Stimulated activated naive CD8-positive, alpha-beta T cell treated with anti-CD3 and anti-CD28 coated beads, Interleukin-15, Interleukin-2, amounts not matched to agents 100 ng/mL and 50 ng/mL, for 24 hours (primary cell): ENCODE measurements around the gene TNFRSF18.

Experiments
- H3K27ac Mint-ChIP-seq: one replicate; pipeline ENCODE4 v1.8.0; 2021; ENCODE audit warnings: mild to moderate bottlenecking, mixed read lengths
- H3K27me3 Mint-ChIP-seq: one replicate; pipeline ENCODE4 v1.8.0; 2021; ENCODE audit warnings: mixed read lengths
- H3K36me3 Mint-ChIP-seq: one replicate; pipeline ENCODE4 v1.8.0; 2021; ENCODE audit warnings: low read depth, mixed read lengths
- H3K4me1 Mint-ChIP-seq: one replicate; pipeline ENCODE4 v1.8.0; 2021; ENCODE audit warnings: low read depth, mixed read lengths
- H3K4me3 Mint-ChIP-seq: one replicate; pipeline ENCODE4 v1.8.0; 2021; ENCODE audit warnings: mild to moderate bottlenecking, mixed read lengths
- H3K9me3 Mint-ChIP-seq: one replicate; pipeline ENCODE4 v1.8.0; 2021; ENCODE audit warnings: mixed read lengths

The TNFRSF18 gene

GRCh38 chr1:1244192-1244811 is 37.9 kb upstream of the TNFRSF18 start:
- H3K4me3 Mint-ChIP-seq, result no peak overlapping the region
- no peaks in the 10 kb centered on the region for H3K27me3 Mint-ChIP-seq
- no peaks in the 10 kb centered on the region for H3K36me3 Mint-ChIP-seq
- H3K27ac Mint-ChIP-seq, result no peak overlapping the region
- H3K4me1 Mint-ChIP-seq, result no peaks in the 10 kb centered on the region
- H3K9me3 Mint-ChIP-seq, result no peaks in the 10 kb centered on the region

GRCh38 chr1:1243807-1244191 is 37.4 kb upstream of the TNFRSF18 start:
- Mint-ChIP-seq H3K36me3 (no peaks in the 10 kb centered on the region), H3K4me3 (no peak overlapping the region), H3K27ac (no peak overlapping the region), H3K27me3 (no peaks in the 10 kb centered on the region), H3K4me1 (no peaks in the 10 kb centered on the region), H3K9me3 (no peaks in the 10 kb centered on the region)

GRCh38 chr1:1243266-1243660 is 36.9 kb upstream of the TNFRSF18 start:
- H3K4me3 Mint-ChIP-seq, result no peak overlapping the region
- no peaks in the 10 kb centered on the region for H3K4me1 Mint-ChIP-seq
- no peaks in the 10 kb centered on the region for H3K27me3 Mint-ChIP-seq
- no peaks in the 10 kb centered on the region for H3K36me3 Mint-ChIP-seq
- H3K9me3 Mint-ChIP-seq, result no peaks in the 10 kb centered on the region
- H3K27ac Mint-ChIP-seq, result no peak overlapping the region

GRCh38 chr1:1242461-1243265 is 36.3 kb upstream of the TNFRSF18 start:
- no peaks in the 10 kb centered on the region for H3K9me3 Mint-ChIP-seq
- no peaks in the 10 kb centered on the region for H3K4me1 Mint-ChIP-seq
- H3K36me3 Mint-ChIP-seq, result no peaks in the 10 kb centered on the region

GRCh38 chr1:1241588-1242219 is 35.3 kb upstream of the TNFRSF18 start:
- Mint-ChIP-seq H3K4me1 (no peaks in the 10 kb centered on the region), H3K27ac (no peak overlapping the region), H3K27me3 (no peaks in the 10 kb centered on the region), H3K4me3 (no peak overlapping the region), H3K36me3 (no peaks in the 10 kb centered on the region), H3K9me3 (no peaks in the 10 kb centered on the region)

More at GRCh38 chr1:1242461-1243265, 36.3 kb upstream of the TNFRSF18 start:
- no peaks in the 10 kb centered on the region for H3K27me3 Mint-ChIP-seq
- no peak overlapping the region for H3K27ac Mint-ChIP-seq
- no peak overlapping the region for H3K4me3 Mint-ChIP-seq

GRCh38 chr1:1240822-1241587 is 34.6 kb upstream of the TNFRSF18 start:
- no peak overlapping the region for H3K27ac Mint-ChIP-seq
- no peak overlapping the region for H3K4me3 Mint-ChIP-seq

GRCh38 chr1:1240348-1240732 is 33.9 kb upstream of the TNFRSF18 start:
- no peaks in the 10 kb centered on the region for H3K36me3 Mint-ChIP-seq
- no peaks in the 10 kb centered on the region for H3K27me3 Mint-ChIP-seq
- H3K4me1 Mint-ChIP-seq, result no peaks in the 10 kb centered on the region
- no peaks in the 10 kb centered on the region for H3K9me3 Mint-ChIP-seq
- H3K4me3 Mint-ChIP-seq, result no peak overlapping the region
- no peak overlapping the region for H3K27ac Mint-ChIP-seq

More at GRCh38 chr1:1240822-1241587, 34.6 kb upstream of the TNFRSF18 start:
- H3K9me3 Mint-ChIP-seq, result no peaks in the 10 kb centered on the region
- no peaks in the 10 kb centered on the region for H3K36me3 Mint-ChIP-seq
- H3K27me3 Mint-ChIP-seq, result no peaks in the 10 kb centered on the region
- no peaks in the 10 kb centered on the region for H3K4me1 Mint-ChIP-seq

GRCh38 chr1:1239614-1240347 is 33.4 kb upstream of the TNFRSF18 start:
- Mint-ChIP-seq H3K27me3 (no peaks in the 10 kb centered on the region), H3K4me1 (no peaks in the 10 kb centered on the region), H3K27ac (no peak overlapping the region), H3K36me3 (peaks cover under 1% of the 10 kb centered on the region), H3K9me3 (no peaks in the 10 kb centered on the region), H3K4me3 (no peak overlapping the region)

GRCh38 chr1:1239227-1239613 is 32.8 kb upstream of the TNFRSF18 start:
- Mint-ChIP-seq H3K27me3 (no peaks in the 10 kb centered on the region), H3K36me3 (peaks cover 5% of the 10 kb centered on the region), H3K9me3 (no peaks in the 10 kb centered on the region), H3K4me3 (no peak overlapping the region), H3K4me1 (peaks cover 6% of the 10 kb centered on the region), H3K27ac (no peak overlapping the region)

- no peaks in the 10 kb centered on the region for H3K27me3 Mint-ChIP-seq
- no peak overlapping the region for H3K4me3 Mint-ChIP-seq
- peaks cover 10% of the 10 kb centered on the region for H3K4me1 Mint-ChIP-seq
- H3K36me3 Mint-ChIP-seq, result peaks cover 10% of the 10 kb centered on the region
- H3K9me3 Mint-ChIP-seq, result no peaks in the 10 kb centered on the region
- no peak overlapping the region for H3K27ac Mint-ChIP-seq
Measured at GRCh38 chr1:1238702-1239178, 32.3 kb upstream of the TNFRSF18 start.

- Mint-ChIP-seq H3K9me3 (no peaks in the 10 kb centered on the region), H3K4me3 (no peak overlapping the region), H3K4me1 (peaks cover 15% of the 10 kb centered on the region), H3K27me3 (no peaks in the 10 kb centered on the region), H3K27ac (no peak overlapping the region), H3K36me3 (peaks cover 15% of the 10 kb centered on the region)
Measured at GRCh38 chr1:1237874-1238701, 31.7 kb upstream of the TNFRSF18 start.

GRCh38 chr1:1236945-1237873 is 30.8 kb upstream of the TNFRSF18 start:
- no peak overlapping the region for H3K27ac Mint-ChIP-seq
- H3K36me3 Mint-ChIP-seq, result peaks cover 15% of the 10 kb centered on the region
- no peaks in the 10 kb centered on the region for H3K9me3 Mint-ChIP-seq
- H3K27me3 Mint-ChIP-seq, result no peaks in the 10 kb centered on the region
- peaks cover 15% of the 10 kb centered on the region for H3K4me1 Mint-ChIP-seq
- no peak overlapping the region for H3K4me3 Mint-ChIP-seq
